SJSA1 (cell line): ENCODE measurements around the gene MIER2. TPM values are rescaled to one million over a fixed set of nuclear protein-coding genes. Genes with fewer than 3 reads are reported as not detected.

ENCODE experiments used
- total RNA-seq: library from RNA; depleted of rRNA; stranded (reverse); fragments of >200 nt; shearing (Covaris generic); gene quantifications from 2 replicates; pipeline ENCODE4 v1.2.3, GENCODE V29; 2014; rRNA removed

Gene MIER2
- total RNA-seq, 1 experiment from 2014 or later, result 19.9 TPM

Other genes starting within 250 kb of the MIER2 start
- not detected in 2 replicates for gene OR4F17, start 237.7 kb downstream of the MIER2 start, total RNA-seq
- 7.3 and 18.5 TPM in 2 replicates for gene PLPP2, start 53.4 kb downstream of the MIER2 start, total RNA-seq
- 0.05 TPM in 1 of 2 replicates, not detected in the other for gene C2CD4C, start 64.4 kb upstream of the MIER2 start, total RNA-seq
- gene SHC2, start 116.2 kb upstream of the MIER2 start, total RNA-seq, result not detected in 2 replicates
- not detected in 2 replicates for gene MADCAM1, start 151.7 kb upstream of the MIER2 start, total RNA-seq
- gene TPGS1, start 162.7 kb upstream of the MIER2 start, total RNA-seq, result 68.7 and 73.3 TPM in 2 replicates
- 62.1 and 97.9 TPM in 2 replicates for gene CDC34, start 187.0 kb upstream of the MIER2 start, total RNA-seq
- not detected in 2 replicates for gene GZMM, start 199.3 kb upstream of the MIER2 start, total RNA-seq
- 444 and 577 TPM in 2 replicates for gene BSG, start 227.8 kb upstream of the MIER2 start, total RNA-seq
- 2.2 and 4.3 TPM in 2 replicates for gene HCN2, start 245.1 kb upstream of the MIER2 start, total RNA-seq